Cardiac muscle cell (in vitro differentiated cells and primary cell): ENCODE results near the gene FETUB. TPM values are rescaled to one million over a fixed set of nuclear protein-coding genes. Genes with fewer than 3 reads are reported as not detected.
"Not testable (repeated sequence)": the region's sequence is repeated elsewhere in the genome, so short reads cannot be mapped to it uniquely, and the experiment has no call there.

Experiments used
- DNase-seq, 2 donors: peaks; one replicate each; pipeline versions ENCODE4 v3.0.0 to v3.0.0-alpha.2; 2010 to 2017; ENCODE audit warnings: low read depth in 1 of 2, low spot score in 1 of 2
- H3K27ac ChIP-seq: fragments of 200-600 bp; sonication (generic); 2 replicates; pipeline ENCODE4 v1.5.1; 2016
- H3K27me3 ChIP-seq: fragments of 200-600 bp; sonication (generic); 2 replicates; pipeline ENCODE4 v1.6.0; 2016; ENCODE audit warnings: control low read depth
- H3K36me3 ChIP-seq: fragments of 200-600 bp; sonication (generic); 2 replicates; pipeline ENCODE4 v1.5.1; 2016; ENCODE audit warnings: control low read depth
- H3K4me1 ChIP-seq: fragments of 200-600 bp; sonication (generic); 2 replicates; pipeline ENCODE4 v1.8.1; 2017; ENCODE audit warnings: low read depth, mild to moderate bottlenecking, mixed run types
- H3K4me3 ChIP-seq: fragments of 200-600 bp; sonication (generic); 2 replicates; pipeline ENCODE4 v1.5.1; 2016; ENCODE audit warnings: mild to moderate bottlenecking
- H3K9me3 ChIP-seq: fragments of 200-600 bp; sonication (generic); 2 replicates; pipeline ENCODE4 v1.5.1; 2017; ENCODE audit warnings: low read depth, mild to moderate bottlenecking, control low read depth
- CTCF ChIP-seq: IDR thresholded peaks from 2 replicates; pipeline ENCODE4 v1.5.1; 2012; ENCODE audit warnings: low read depth, mild to moderate bottlenecking, low read length
- polyA plus RNA-seq: library from polyadenylated mRNA; unstranded; fragments of >200 nt; fragmentation: Nextera tagmentation; extraction: Ambion mirVana; gene quantifications from 2 replicates; pipeline ENCODE4 v1.2.1, GENCODE V29; 2016
- total RNA-seq: library from RNA; depleted of rRNA; stranded (reverse); fragments of >200 nt; gene quantifications from 2 replicates; pipeline ENCODE4 v1.2.3, GENCODE V29; 2016

FETUB gene
- total and polyA plus RNA-seq, 2 experiments from 2014 or later = not detected

- Histone ChIP-seq H3K9me3 (no peaks in the 10 kb centered on the region), H3K27me3 (no peaks in the 10 kb centered on the region), H3K36me3 (no peaks in the 10 kb centered on the region), H3K27ac (no peak overlapping the region), H3K4me1 (no peaks in the 10 kb centered on the region), H3K4me3 (no peak overlapping the region)
- no peak for TF ChIP-seq CTCF
- DNase-seq = no peak
Observed at GRCh38 chr3:186671051-186671450, 30.9 kb downstream of the FETUB start.

- no peak for DNase-seq
- Histone ChIP-seq H3K27ac (no peak overlapping the region), H3K4me1 (no peaks in the 10 kb centered on the region), H3K4me3 (no peak overlapping the region), H3K27me3 (no peaks in the 10 kb centered on the region), H3K9me3 (no peaks in the 10 kb centered on the region), H3K36me3 (no peaks in the 10 kb centered on the region)
- TF ChIP-seq CTCF = no peak
Observed at GRCh38 chr3:186678604-186679003, 38.4 kb downstream of the FETUB start.

GRCh38 chr3:186679151-186679550 is 39.0 kb downstream of the FETUB start:
- Histone ChIP-seq H3K36me3 (no peaks in the 10 kb centered on the region), H3K9me3 (no peaks in the 10 kb centered on the region), H3K4me3 (no peak overlapping the region), H3K27me3 (no peaks in the 10 kb centered on the region), H3K27ac (no peak overlapping the region), H3K4me1 (no peaks in the 10 kb centered on the region)
- TF ChIP-seq CTCF = no peak
- no peak for DNase-seq

- Histone ChIP-seq H3K27me3 (no peaks in the 10 kb centered on the region), H3K4me1 (no peaks in the 10 kb centered on the region), H3K9me3 (no peaks in the 10 kb centered on the region), H3K4me3 (no peak overlapping the region), H3K27ac (no peak overlapping the region), H3K36me3 (no peaks in the 10 kb centered on the region)
- DNase-seq = no peak
- no peak for TF ChIP-seq CTCF
Observed at GRCh38 chr3:186680869-186681268, 40.7 kb downstream of the FETUB start.

- Histone ChIP-seq H3K27ac (no peak overlapping the region), H3K4me1 (no peaks in the 10 kb centered on the region), H3K9me3 (no peaks in the 10 kb centered on the region), H3K36me3 (no peaks in the 10 kb centered on the region), H3K27me3 (no peaks in the 10 kb centered on the region), H3K4me3 (no peak overlapping the region)
- DNase-seq = no peak
- TF ChIP-seq CTCF = no peak
Observed at GRCh38 chr3:186682812-186683211, 42.6 kb downstream of the FETUB start.

GRCh38 chr3:186683979-186684378 is 43.8 kb downstream of the FETUB start:
- Histone ChIP-seq H3K9me3 (no peaks in the 10 kb centered on the region), H3K36me3 (no peaks in the 10 kb centered on the region), H3K27ac (no peak overlapping the region), H3K4me1 (no peaks in the 10 kb centered on the region), H3K27me3 (no peaks in the 10 kb centered on the region), H3K4me3 (no peak overlapping the region)
- no peak for TF ChIP-seq CTCF
- no peak for DNase-seq

GRCh38 chr3:186686475-186686874 is 46.3 kb downstream of the FETUB start:
- not testable (repeated sequence) for H3K4me3 ChIP-seq, DNase-seq, H3K27me3 ChIP-seq

More at GRCh38 chr3:186686475-186686874, 46.3 kb downstream of the FETUB start:
- H3K9me3 ChIP-seq, H3K36me3 ChIP-seq, H3K27ac ChIP-seq, H3K4me1 ChIP-seq: not testable (repeated sequence)
